ENCODE measurements around the gene C10orf105.
A peak's percentile ranks its signal among the peaks of the same experiment; 100 is the strongest.

Gene C10orf105

GRCh38 chr10:71715860-71716259, 3.7 kb downstream of the C10orf105 start:
- no peak for DNase-seq (ENCODE audit: low spot score)

GRCh38 chr10:71715026-71715425, 4.6 kb downstream of the C10orf105 start:
- DNase-seq (ENCODE audit: low spot score): no peak

- DNase-seq (ENCODE audit: low spot score): no peak
Measured at GRCh38 chr10:71714592-71714991, 5.0 kb downstream of the C10orf105 start.

- DNase-seq (ENCODE audit: low spot score): no peak
Measured at GRCh38 chr10:71714031-71714410, 5.6 kb downstream of the C10orf105 start.

GRCh38 chr10:71713135-71714030, 6.2 kb downstream of the C10orf105 start:
- peak; percentile 94 for DNase-seq (ENCODE audit: low spot score)

GRCh38 chr10:71712572-71713134, 6.9 kb downstream of the C10orf105 start:
- no peak for DNase-seq (ENCODE audit: low spot score)

- DNase-seq (ENCODE audit: low spot score): no peak
Measured at GRCh38 chr10:71712170-71712569, 7.4 kb downstream of the C10orf105 start.

- DNase-seq (ENCODE audit: low spot score): no peak
Measured at GRCh38 chr10:71711052-71711623, 8.4 kb downstream of the C10orf105 start.

- no peak for DNase-seq (ENCODE audit: low spot score)
Measured at GRCh38 chr10:71710519-71710918, 9.1 kb downstream of the C10orf105 start.

GRCh38 chr10:71708897-71709882, 10.4 kb downstream of the C10orf105 start:
- no peak for DNase-seq (ENCODE audit: low spot score)

GRCh38 chr10:71708301-71708703, 11.3 kb downstream of the C10orf105 start:
- DNase-seq (ENCODE audit: low spot score): peak; percentile 59

- DNase-seq (ENCODE audit: low spot score): no peak
Measured at GRCh38 chr10:71707240-71707789, 12.3 kb downstream of the C10orf105 start.

GRCh38 chr10:71706216-71707121, 13.1 kb downstream of the C10orf105 start:
- DNase-seq (ENCODE audit: low spot score): no peak

GRCh38 chr10:71705582-71705981, 14.0 kb downstream of the C10orf105 start:
- DNase-seq (ENCODE audit: low spot score): no peak

- no peak for DNase-seq (ENCODE audit: low spot score)
Measured at GRCh38 chr10:71704816-71705215, 14.8 kb downstream of the C10orf105 start.

- DNase-seq (ENCODE audit: low spot score): no peak
Measured at GRCh38 chr10:71703577-71703976, 16.0 kb downstream of the C10orf105 start.

- no peak for DNase-seq (ENCODE audit: low spot score)
Measured at GRCh38 chr10:71701496-71702132, 18.0 kb downstream of the C10orf105 start.

- DNase-seq (ENCODE audit: low spot score): no peak
Measured at GRCh38 chr10:71700731-71701368, 18.7 kb downstream of the C10orf105 start.

- no peak for DNase-seq (ENCODE audit: low spot score)
Measured at GRCh38 chr10:71698737-71699136, 20.8 kb downstream of the C10orf105 start.
